ENCODE measurements around the gene EFCAB11. TPM values are rescaled to one million over a fixed set of nuclear protein-coding genes. Genes with fewer than 3 reads are reported as not detected.

Gene EFCAB11
- total RNA-seq, 2 experiments from 2014 or later: 0.36 to 0.47 TPM

DNA sequence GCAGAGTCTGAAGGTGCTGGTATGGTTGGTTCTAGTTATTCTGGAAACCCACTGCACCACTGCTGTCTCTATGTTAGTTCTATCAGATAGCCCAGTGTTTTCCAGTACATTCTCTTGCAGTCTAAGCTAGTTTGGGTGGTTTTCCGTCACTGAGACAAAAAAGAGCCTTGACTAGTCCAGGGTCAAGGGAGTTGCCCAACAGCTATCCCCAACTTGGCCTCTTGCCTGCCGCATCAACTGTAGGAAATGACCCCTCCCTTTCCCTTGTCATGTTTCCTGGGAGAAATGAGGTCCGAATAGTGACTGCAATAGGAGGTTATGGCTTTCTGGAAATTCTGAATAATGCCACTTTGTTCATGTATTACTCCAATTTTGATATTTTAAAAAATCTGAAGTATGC, 160.4 kb downstream of the EFCAB11 start:
- Histone ChIP-seq H3K4me3 (ENCODE audit: low read length) (no peak overlapping the region), H3K4me1 (ENCODE audit: insufficient read depth, low read length) (no peaks in the 10 kb centered on the region), H3K36me3 (ENCODE audit: insufficient read depth, low read length) (no peaks in the 10 kb centered on the region), H3K27me3 (ENCODE audit: control insufficient read depth in 1 of 2, insufficient read depth in 2 of 2, low read length in 2 of 2) (no peaks in the 10 kb centered on the region), H3K27ac (ENCODE audit: low read depth in 1 of 2, low read length in 2 of 2) (no peak overlapping the region), H3K9me3 (ENCODE audit: control insufficient read depth in 1 of 2, insufficient read depth in 1 of 2, low read length in 2 of 2) (no peaks in the 10 kb centered on the region)
- TF ChIP-seq CTCF (IDR thresholded peaks at IDR 0.05): no peak
- H3K27ac Mint-ChIP-seq: no peak overlapping the region
- ATAC-seq (ENCODE audit: poor library complexity) (no peak), DNase-seq (no peak)
- no peaks in the 10 kb centered on the region for H3K27me3 Mint-ChIP-seq
- intact Hi-C loops (cut with DNase I, micrococcal nuclease): no loop called here
- ChIA-PET POLR2A (no interaction called here), CTCF (interaction anchor here (0.6 kb wide), 1 partner anchor 123 kb away, joined by 3 read pairs; no protein-coding TSS in a partner anchor)
- no peaks in the 10 kb centered on the region for H3K4me1 Mint-ChIP-seq (ENCODE audit: low read depth)
- no peaks in the 10 kb centered on the region for H3K9me3 Mint-ChIP-seq
- H3K36me3 Mint-ChIP-seq (ENCODE audit: low read depth): no peaks in the 10 kb centered on the region
- H3K4me3 Mint-ChIP-seq: no peak overlapping the region

DNA sequence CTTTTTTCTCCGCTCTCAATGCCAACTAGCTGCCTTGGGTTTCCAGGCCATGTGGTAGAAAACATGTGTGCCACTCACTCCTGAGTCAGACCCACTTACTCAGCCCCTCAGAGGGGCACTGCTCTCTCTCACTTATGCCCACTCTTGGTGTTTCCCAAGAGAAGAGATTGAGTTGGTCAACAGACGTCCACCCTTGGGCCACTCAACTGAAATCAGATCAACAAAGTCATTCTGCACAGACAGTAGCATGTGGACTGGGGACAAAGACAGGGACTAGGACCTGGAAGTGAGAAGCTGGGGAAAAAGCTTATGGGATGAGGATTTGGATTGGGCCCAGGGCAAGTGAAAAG, 161.2 kb downstream of the EFCAB11 start:
- Histone ChIP-seq H3K27ac (ENCODE audit: low read depth in 1 of 2, low read length in 2 of 2) (no peak overlapping the region), H3K27me3 (ENCODE audit: control insufficient read depth in 1 of 2, insufficient read depth in 2 of 2, low read length in 2 of 2) (no peaks in the 10 kb centered on the region), H3K36me3 (ENCODE audit: insufficient read depth, low read length) (no peaks in the 10 kb centered on the region), H3K9me3 (ENCODE audit: control insufficient read depth in 1 of 2, insufficient read depth in 1 of 2, low read length in 2 of 2) (no peaks in the 10 kb centered on the region), H3K4me3 (ENCODE audit: low read length) (no peak overlapping the region), H3K4me1 (ENCODE audit: insufficient read depth, low read length) (no peaks in the 10 kb centered on the region)
- no peak for TF ChIP-seq CTCF (IDR thresholded peaks at IDR 0.05)
- DNase-seq: no peak
- ATAC-seq (ENCODE audit: poor library complexity): no peak
- H3K36me3 Mint-ChIP-seq (ENCODE audit: low read depth): no peaks in the 10 kb centered on the region
- ChIA-PET POLR2A (no interaction called here), CTCF (no interaction called here)
- H3K27ac Mint-ChIP-seq: no peak overlapping the region
- no peaks in the 10 kb centered on the region for H3K27me3 Mint-ChIP-seq
- intact Hi-C loops (cut with DNase I, micrococcal nuclease): no loop called here
- H3K4me1 Mint-ChIP-seq (ENCODE audit: low read depth): no peaks in the 10 kb centered on the region
- H3K9me3 Mint-ChIP-seq: no peaks in the 10 kb centered on the region
- H3K4me3 Mint-ChIP-seq: no peak overlapping the region

DNA sequence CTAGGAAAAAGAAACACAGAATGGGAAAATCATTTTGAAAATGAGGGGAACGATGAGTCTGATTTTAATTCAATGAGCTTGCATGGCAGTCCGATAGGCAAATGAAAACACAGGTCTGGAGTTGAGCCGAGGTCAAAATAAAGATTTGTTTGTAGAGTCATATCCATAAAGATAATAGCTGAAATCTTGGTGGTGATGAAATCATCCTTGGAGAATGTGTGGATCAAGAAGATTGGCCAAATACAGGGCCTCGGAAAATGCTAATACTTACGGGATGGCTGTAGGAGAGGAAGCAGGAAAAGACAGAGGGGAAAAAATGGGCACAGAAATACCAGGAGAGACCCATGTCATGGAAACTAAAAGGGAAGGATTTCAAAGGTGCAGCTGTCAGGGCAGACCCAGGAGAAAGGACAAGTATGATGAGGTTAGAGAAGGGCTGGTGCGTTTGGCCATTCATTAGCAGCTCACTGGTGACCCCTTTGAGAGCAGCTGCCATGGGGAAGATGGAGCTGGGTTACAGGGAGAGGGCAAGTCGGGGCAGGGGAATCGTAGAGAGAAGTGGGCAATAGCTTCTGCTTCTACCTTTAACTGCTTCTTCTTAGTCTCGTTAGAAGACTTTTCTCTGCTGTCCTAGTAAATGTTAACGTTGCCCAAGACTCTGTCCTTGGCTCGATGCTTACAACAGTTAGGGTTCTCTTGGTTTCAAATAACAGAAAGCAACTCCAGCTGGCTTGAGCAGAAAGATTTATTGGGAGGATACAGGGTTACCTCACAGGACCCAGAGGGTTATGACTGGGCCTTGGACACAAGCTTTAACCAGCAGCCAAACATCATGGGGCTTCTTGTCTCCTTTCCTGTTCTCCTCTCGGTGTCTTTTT, 161.8 kb downstream of the EFCAB11 start:
- Mint-ChIP-seq H3K9me3 (no peaks in the 10 kb centered on the region), H3K27ac (no peak overlapping the region), H3K36me3 (ENCODE audit: low read depth) (no peaks in the 10 kb centered on the region), H3K27me3 (no peaks in the 10 kb centered on the region), H3K4me1 (ENCODE audit: low read depth) (no peaks in the 10 kb centered on the region), H3K4me3 (no peak overlapping the region)
- Histone ChIP-seq H3K4me1 (ENCODE audit: insufficient read depth, low read length) (no peaks in the 10 kb centered on the region), H3K27ac (ENCODE audit: low read depth in 1 of 2, low read length in 2 of 2) (no peak overlapping the region), H3K36me3 (ENCODE audit: insufficient read depth, low read length) (no peaks in the 10 kb centered on the region), H3K4me3 (ENCODE audit: low read length) (no peak overlapping the region), H3K27me3 (ENCODE audit: control insufficient read depth in 1 of 2, insufficient read depth in 2 of 2, low read length in 2 of 2) (no peaks in the 10 kb centered on the region), H3K9me3 (ENCODE audit: control insufficient read depth in 1 of 2, insufficient read depth in 1 of 2, low read length in 2 of 2) (peaks cover 0 to 4% of the 10 kb centered on the region in 2 experiments)
- ATAC-seq (ENCODE audit: poor library complexity) (no peak), DNase-seq (no peak)
- no peak for TF ChIP-seq CTCF (IDR thresholded peaks at IDR 0.05)
- CTCF ChIA-PET: no interaction called here
- POLR2A ChIA-PET: no interaction called here
- intact Hi-C loops (cut with DNase I, micrococcal nuclease): no loop called here
